HG02642 (cell line): ENCODE measurements around the gene RASGRP4.
"Not testable (repeated sequence)": the region's sequence is repeated elsewhere in the genome, so short reads cannot be mapped to it uniquely, and the experiment has no call there.

Experiments used
- ATAC-seq: cut with Tn5 transposase; IDR thresholded peaks from one replicate; pipeline ENCODE4 v1.9.1; 2021; ENCODE audit warnings: mild to moderate bottlenecking; ENCODE audit not compliant: unreplicated experiment, poor library complexity

RASGRP4 gene, protein sequence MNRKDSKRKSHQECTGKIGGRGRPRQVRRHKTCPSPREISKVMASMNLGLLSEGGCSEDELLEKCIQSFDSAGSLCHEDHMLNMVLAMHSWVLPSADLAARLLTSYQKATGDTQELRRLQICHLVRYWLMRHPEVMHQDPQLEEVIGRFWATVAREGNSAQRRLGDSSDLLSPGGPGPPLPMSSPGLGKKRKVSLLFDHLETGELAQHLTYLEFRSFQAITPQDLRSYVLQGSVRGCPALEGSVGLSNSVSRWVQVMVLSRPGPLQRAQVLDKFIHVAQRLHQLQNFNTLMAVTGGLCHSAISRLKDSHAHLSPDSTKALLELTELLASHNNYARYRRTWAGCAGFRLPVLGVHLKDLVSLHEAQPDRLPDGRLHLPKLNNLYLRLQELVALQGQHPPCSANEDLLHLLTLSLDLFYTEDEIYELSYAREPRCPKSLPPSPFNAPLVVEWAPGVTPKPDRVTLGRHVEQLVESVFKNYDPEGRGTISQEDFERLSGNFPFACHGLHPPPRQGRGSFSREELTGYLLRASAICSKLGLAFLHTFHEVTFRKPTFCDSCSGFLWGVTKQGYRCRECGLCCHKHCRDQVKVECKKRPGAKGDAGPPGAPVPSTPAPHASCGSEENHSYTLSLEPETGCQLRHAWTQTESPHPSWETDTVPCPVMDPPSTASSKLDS

GRCh38 chr19:38425810-38426466 lies at the start of gene RASGRP4:
TSS of gene RASGRP4 (minus strand) at chr19:38426219. CDS start at chr19:38426091, 128 bp downstream.
- ATAC-seq, result no peak

GRCh38 chr19:38475176-38475575 lies 49.2 kb upstream of the RASGRP4 start:
- ATAC-seq, result no peak

DNA sequence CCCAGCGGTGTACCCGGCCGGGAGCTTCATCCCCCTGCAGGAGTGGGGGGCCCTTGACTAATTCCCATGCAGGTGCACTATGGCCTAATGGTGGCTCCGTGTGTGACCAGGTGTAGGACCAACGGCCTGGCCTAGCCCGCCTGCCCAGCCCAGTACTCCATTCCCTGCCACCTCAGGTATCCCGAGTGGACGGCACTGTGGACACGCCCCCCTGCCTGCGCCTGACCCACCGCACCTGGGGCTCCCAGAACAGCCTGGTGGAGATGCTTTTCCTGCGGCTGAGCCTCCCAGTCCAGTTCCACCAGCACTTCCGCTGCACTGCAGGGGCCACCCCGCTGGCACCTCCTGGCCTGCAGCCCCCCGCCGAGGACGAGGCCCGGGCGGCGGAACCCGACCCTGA lies 47.2 kb upstream of the RASGRP4 start:
- no peak for ATAC-seq

GRCh38 chr19:38472725-38473124 lies 46.7 kb upstream of the RASGRP4 start:
- not testable (repeated sequence) for ATAC-seq

- ATAC-seq, result no peak
These were observed 44.9 kb upstream of the RASGRP4 start for GRCh38 chr19:38470788-38471480.

DNA sequence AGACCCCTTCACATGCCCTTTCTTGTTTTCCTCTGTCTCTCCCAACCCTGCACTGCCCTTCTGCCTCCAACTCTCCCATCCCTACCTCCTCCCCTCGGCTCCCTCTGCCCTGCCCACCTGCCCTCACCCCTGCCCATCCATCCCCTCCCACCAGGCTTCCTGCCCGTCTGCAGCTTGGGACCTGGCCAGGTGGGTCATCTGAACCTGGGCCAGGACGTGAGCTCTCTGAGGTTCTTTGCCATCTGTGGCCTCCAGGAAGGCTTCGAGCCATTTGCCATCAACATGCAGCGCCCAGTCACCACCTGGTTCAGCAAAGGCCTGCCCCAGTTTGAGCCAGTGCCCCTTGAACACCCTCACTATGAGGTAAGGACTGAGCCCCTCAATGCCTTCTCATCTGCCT lies 43.1 kb upstream of the RASGRP4 start:
- ATAC-seq, result no peak

DNA sequence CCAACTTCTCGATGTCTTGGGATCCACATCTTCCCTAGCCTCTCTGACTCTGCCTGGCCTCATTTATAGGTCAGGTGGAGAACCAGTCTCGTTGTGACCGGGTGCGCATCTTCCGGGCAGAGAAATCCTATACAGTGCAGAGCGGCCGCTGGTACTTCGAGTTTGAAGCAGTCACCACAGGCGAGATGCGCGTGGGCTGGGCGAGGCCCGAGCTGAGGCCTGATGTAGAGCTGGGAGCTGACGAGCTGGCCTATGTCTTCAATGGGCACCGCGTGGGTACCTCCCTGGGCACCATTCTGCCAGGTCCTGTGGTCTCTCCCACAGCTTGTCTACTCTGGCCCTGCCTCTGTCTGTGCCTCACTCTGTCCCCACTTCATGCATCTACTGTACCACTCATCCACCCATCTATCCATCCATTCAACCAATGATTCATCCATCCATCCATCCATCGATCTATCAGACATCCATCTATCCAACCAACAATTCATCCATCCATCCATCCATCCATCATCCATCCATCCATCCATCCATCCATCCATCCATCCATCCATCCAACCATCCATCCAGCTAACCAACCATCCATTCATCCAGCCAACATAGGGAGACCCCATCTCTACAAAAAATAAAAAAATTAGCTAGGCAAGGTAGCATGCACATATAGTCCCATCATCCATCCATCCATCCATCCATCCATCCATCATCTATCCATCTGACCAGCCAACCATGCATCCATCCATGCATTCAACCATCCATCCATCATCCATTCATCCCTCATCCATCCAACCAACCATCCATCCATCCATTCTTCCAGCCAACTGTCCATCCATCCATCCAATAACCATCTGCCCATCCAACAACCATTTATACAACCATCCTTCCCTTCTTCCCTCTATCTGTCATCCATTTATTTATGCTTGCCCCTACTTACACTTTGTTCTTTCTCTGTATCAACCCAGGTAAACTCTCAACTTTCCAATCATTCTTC lies 41.8 kb upstream of the RASGRP4 start:
- no peak for ATAC-seq

GRCh38 chr19:38466050-38466449 lies 40.0 kb upstream of the RASGRP4 start:
- ATAC-seq, result no peak

GRCh38 chr19:38464421-38465082 lies 38.5 kb upstream of the RASGRP4 start:
- no peak for ATAC-seq

GRCh38 chr19:38463365-38463764 lies 37.3 kb upstream of the RASGRP4 start:
- ATAC-seq, result no peak

GRCh38 chr19:38458991-38459390 lies 33.0 kb upstream of the RASGRP4 start:
- ATAC-seq, result no peak

GRCh38 chr19:38457690-38458405 lies 31.8 kb upstream of the RASGRP4 start:
- no peak for ATAC-seq

- ATAC-seq, result no peak
These were observed 31.2 kb upstream of the RASGRP4 start for GRCh38 chr19:38457202-38457601.

GRCh38 chr19:38455031-38455430 lies 29.0 kb upstream of the RASGRP4 start:
- ATAC-seq, result no peak

- ATAC-seq, result no peak
These were observed 27.6 kb upstream of the RASGRP4 start for GRCh38 chr19:38453596-38453995.

DNA sequence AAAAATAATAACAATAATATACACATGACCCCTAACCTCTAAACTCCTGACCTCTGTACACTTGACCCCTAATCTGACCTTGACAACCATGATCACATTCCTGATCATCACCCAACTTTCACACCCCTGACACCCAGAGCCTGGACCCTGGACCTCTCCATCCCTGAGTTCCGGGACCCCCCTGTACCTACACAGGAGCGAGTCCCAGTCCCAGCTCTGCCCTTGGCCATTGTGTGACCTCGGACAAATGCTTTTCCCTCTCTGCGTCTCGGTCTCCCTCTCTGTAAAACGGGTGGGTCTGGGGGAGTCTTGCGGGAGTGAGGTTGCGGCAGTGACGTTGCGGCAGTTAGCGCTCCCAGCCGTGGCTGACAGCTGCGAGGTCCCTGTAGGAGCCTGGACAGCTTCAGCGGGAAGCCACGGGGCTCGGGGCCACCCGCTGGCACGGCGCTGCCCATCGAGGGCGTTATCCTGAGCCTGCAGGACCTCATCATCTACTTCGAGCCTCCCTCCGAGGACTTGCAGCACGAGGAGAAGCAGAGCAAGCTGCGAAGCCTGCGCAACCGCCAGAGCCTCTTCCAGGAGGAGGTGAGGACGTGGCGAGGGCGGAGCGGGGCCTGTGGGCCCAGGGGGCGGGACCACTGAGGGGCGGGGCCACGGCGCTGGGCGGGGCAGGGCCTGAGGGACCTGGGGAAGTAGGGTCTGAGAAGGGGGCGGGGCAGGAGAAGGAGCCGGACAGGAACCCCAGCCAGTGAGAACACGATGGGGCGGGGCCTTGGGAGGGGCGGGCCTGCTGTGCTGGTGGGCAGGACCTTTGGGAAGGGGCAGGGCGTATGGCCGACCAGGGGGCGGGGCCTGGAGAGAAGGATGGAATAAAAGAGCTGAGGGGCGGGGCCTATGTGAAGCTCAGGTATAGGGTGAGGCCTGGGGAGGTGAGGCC lies 26.7 kb upstream of the RASGRP4 start:
- ATAC-seq, result no peak

- ATAC-seq, result no peak
These were observed 25.6 kb upstream of the RASGRP4 start for GRCh38 chr19:38451629-38452028.
